ENCODE data around the gene DNAJC30. TPM values are rescaled to one million over a fixed set of nuclear protein-coding genes. Genes with fewer than 3 reads are reported as not detected.

DNAJC30 gene
- total RNA-seq, 1 donor, result 2.9 TPM

GRCh38 chr7:73638911-73639310 lies 44.3 kb downstream of the DNAJC30 start:
- no peak for TF ChIP-seq CTCF (IDR thresholded peaks at IDR 0.05; ENCODE audit: extremely low read depth, low read depth, low read length)
- no peak overlapping the region for H3K27ac ChIP-seq (ENCODE audit: low read depth, low read length)
- peaks cover 11% of the 10 kb centered on the region for H3K4me1 ChIP-seq (ENCODE audit: insufficient read depth, low read length)
- H3K36me3 ChIP-seq (ENCODE audit: insufficient read depth, low read length), result no peaks in the 10 kb centered on the region
- no peak for DNase-seq (ENCODE audit: insufficient read length, low spot score, missing footprints)
- H3K27me3 ChIP-seq (ENCODE audit: insufficient read depth, low read length), result peaks cover 4% of the 10 kb centered on the region
- H3K4me3 ChIP-seq (ENCODE audit: insufficient read depth, low read length), result no peak overlapping the region
- H4K20me1 ChIP-seq (ENCODE audit: insufficient read depth, low read length), result no peaks in the 10 kb centered on the region
- H2AFZ ChIP-seq (ENCODE audit: low read length), result no peak overlapping the region
- no peaks in the 10 kb centered on the region for H3K79me2 ChIP-seq (ENCODE audit: insufficient read depth, low read length)
- no peak overlapping the region for H3K4me2 ChIP-seq (ENCODE audit: insufficient read depth, low read length)
- H3K9me3 ChIP-seq (ENCODE audit: low read depth, low read length), result peaks cover 4% of the 10 kb centered on the region

- DNase-seq (ENCODE audit: insufficient read length, low spot score, missing footprints), result no peak
- no peak overlapping the region for H3K4me3 ChIP-seq (ENCODE audit: insufficient read depth, low read length)
- H3K27me3 ChIP-seq (ENCODE audit: insufficient read depth, low read length), result peaks cover 9% of the 10 kb centered on the region
- TF ChIP-seq CTCF (IDR thresholded peaks at IDR 0.05; ENCODE audit: extremely low read depth, low read depth, low read length), result no peak
- no peaks in the 10 kb centered on the region for H3K36me3 ChIP-seq (ENCODE audit: insufficient read depth, low read length)
- H2AFZ ChIP-seq (ENCODE audit: low read length), result no peak overlapping the region
- H4K20me1 ChIP-seq (ENCODE audit: insufficient read depth, low read length), result no peaks in the 10 kb centered on the region
- peaks cover 11% of the 10 kb centered on the region for H3K4me1 ChIP-seq (ENCODE audit: insufficient read depth, low read length)
- no peak overlapping the region for H3K4me2 ChIP-seq (ENCODE audit: insufficient read depth, low read length)
- no peaks in the 10 kb centered on the region for H3K79me2 ChIP-seq (ENCODE audit: insufficient read depth, low read length)
- H3K9me3 ChIP-seq (ENCODE audit: low read depth, low read length), result no peaks in the 10 kb centered on the region
- H3K27ac ChIP-seq (ENCODE audit: low read depth, low read length), result no peak overlapping the region
These were observed 47.6 kb downstream of the DNAJC30 start for GRCh38 chr7:73635428-73636200.

- no peaks in the 10 kb centered on the region for H3K79me2 ChIP-seq (ENCODE audit: insufficient read depth, low read length)
- H3K9me3 ChIP-seq (ENCODE audit: low read depth, low read length), result no peaks in the 10 kb centered on the region
- H3K4me3 ChIP-seq (ENCODE audit: insufficient read depth, low read length), result no peak overlapping the region
- no peak overlapping the region for H3K4me2 ChIP-seq (ENCODE audit: insufficient read depth, low read length)
- H3K36me3 ChIP-seq (ENCODE audit: insufficient read depth, low read length), result no peaks in the 10 kb centered on the region
- no peak overlapping the region for H2AFZ ChIP-seq (ENCODE audit: low read length)
- no peak for DNase-seq (ENCODE audit: insufficient read length, low spot score, missing footprints)
- TF ChIP-seq CTCF (IDR thresholded peaks at IDR 0.05; ENCODE audit: extremely low read depth, low read depth, low read length), result no peak
- peaks cover 9% of the 10 kb centered on the region for H3K27me3 ChIP-seq (ENCODE audit: insufficient read depth, low read length)
- no peaks in the 10 kb centered on the region for H4K20me1 ChIP-seq (ENCODE audit: insufficient read depth, low read length)
- peaks cover 11% of the 10 kb centered on the region for H3K4me1 ChIP-seq (ENCODE audit: insufficient read depth, low read length)
- no peak overlapping the region for H3K27ac ChIP-seq (ENCODE audit: low read depth, low read length)
These were observed 49.4 kb downstream of the DNAJC30 start for GRCh38 chr7:73633844-73634243.

GRCh38 chr7:73633323-73633722 lies 49.9 kb downstream of the DNAJC30 start:
- H3K27me3 ChIP-seq (ENCODE audit: insufficient read depth, low read length), result peaks cover 14% of the 10 kb centered on the region
- H4K20me1 ChIP-seq (ENCODE audit: insufficient read depth, low read length), result no peaks in the 10 kb centered on the region
- no peak for DNase-seq (ENCODE audit: insufficient read length, low spot score, missing footprints)
- H3K79me2 ChIP-seq (ENCODE audit: insufficient read depth, low read length), result no peaks in the 10 kb centered on the region
- H3K4me2 ChIP-seq (ENCODE audit: insufficient read depth, low read length), result no peak overlapping the region
- H3K9me3 ChIP-seq (ENCODE audit: low read depth, low read length), result no peaks in the 10 kb centered on the region
- H3K27ac ChIP-seq (ENCODE audit: low read depth, low read length), result no peak overlapping the region
- peaks cover 11% of the 10 kb centered on the region for H3K4me1 ChIP-seq (ENCODE audit: insufficient read depth, low read length)
- no peak overlapping the region for H3K4me3 ChIP-seq (ENCODE audit: insufficient read depth, low read length)
- H2AFZ ChIP-seq (ENCODE audit: low read length), result no peak overlapping the region
- no peak for TF ChIP-seq CTCF (IDR thresholded peaks at IDR 0.05; ENCODE audit: extremely low read depth, low read depth, low read length)
- no peaks in the 10 kb centered on the region for H3K36me3 ChIP-seq (ENCODE audit: insufficient read depth, low read length)
